NCI-H2171 treated with DMSO at 0.1 percent for 48 hours (cell line): ENCODE data around the gene MCF2L2.
A peak's percentile ranks its signal among the peaks of the same experiment; 100 is the strongest.
"Not testable (repeated sequence)": the region's sequence is repeated elsewhere in the genome, so short reads cannot be mapped to it uniquely, and the experiment has no call there.

Experiments used
- DNase-seq: peaks from one replicate; lab custom pipeline; 2025; lab: John Stamatoyannopoulos, UW

Gene MCF2L2

GRCh38 chr3:183444748-183445147 lies 16.3 kb upstream of the MCF2L2 start:
- no peak for DNase-seq

DNA sequence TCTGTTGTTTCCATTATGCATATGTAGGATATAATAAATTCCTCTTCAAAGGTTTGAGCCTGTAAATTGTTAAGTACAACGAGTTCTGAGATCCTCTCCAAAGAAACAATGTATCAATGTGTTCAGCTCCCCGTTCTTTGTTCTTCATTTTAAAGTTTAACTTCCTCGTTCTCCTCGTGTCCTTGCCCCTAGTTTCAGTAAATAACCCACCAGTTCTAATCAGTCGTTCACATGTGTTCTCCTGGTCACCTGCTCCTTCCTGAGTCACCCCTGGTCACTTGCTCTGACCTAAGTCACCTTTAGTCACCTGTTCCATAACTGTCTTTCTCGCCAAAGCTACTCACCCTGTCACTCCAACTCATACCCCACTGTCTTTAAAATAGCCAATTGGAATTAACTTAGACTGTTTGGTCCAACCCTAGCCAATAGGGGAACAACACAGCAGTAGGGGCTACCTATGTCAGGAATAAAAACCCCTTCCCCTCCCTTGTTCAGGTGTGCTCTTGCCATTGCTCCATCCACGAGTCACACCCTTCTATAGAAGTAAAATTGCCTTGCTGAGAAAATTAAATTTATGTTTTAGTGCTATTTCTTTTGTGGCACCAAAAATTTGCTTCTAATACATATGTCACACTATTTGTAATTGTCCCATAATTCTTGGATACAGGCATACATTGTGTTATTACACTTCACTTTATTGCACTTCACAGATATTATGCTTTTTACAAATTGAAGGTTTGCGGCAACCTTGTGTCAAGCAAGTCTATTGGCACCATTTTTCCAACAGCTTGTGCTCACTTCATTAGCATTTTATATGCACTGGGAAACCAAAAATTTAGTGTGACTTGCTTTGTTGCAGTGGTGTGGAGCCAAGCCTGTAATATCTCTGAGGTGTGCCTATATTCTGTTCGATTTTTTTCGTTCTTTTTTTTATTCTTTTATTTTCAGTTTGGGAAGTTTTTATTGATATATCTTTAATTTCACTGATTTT lies 15.3 kb upstream of the MCF2L2 start:
- DNase-seq: no peak

DNA sequence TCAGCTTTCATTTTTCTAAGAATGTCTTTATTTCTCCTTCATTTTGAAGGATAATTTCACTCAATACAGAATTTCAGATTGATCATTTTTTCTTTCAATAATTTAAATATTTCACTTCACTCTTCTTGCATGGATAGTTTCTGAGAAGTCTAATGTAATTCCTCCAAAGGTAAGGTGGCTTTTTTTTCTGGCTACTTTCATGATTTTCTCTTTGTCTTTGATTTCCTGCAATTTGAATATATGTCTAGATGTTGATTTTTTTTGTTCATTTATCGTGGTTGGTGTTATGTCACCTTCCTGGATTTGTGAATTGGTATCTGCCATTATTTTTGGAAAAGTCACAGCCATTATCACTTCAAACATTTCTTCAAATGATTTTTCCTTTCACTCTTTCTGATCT lies 14.6 kb upstream of the MCF2L2 start:
- DNase-seq: no peak

DNA sequence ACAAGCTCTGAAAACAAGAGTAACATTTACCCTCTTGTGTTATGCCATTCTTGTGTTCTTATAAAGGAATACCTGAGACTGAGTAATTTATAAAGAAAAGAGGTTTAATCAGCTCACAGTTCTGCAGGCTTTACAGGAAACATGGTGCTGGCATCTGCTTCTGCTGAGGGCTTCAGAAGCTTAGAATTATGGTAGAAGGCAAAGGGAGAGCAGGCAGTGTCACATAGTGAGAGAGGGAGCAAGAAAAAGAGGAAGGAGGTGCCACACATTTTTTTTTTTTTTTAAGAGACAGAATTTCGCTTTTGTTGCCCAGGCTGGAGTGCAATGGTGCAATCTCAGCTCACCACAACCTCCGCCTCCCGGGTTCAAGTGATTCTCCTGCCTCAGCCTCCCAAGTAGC lies 12.1 kb upstream of the MCF2L2 start:
- not testable (repeated sequence) for DNase-seq

DNA sequence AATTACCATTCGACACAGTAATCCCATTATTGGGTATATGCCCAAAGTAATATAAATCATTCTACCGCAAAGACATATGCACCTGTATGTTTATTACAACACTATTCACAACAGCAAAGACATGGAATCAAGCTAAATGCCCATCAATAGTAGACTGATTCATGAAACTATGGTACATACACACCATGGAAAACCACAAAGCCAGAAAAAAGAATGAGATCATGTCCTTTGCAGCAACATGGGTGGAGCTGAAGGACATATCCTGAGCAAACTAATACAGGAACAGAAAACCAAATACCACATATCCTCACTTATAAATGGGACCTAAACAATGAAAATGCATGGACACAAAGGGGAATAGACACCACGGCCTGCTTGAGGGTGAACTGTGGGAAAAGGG lies 11.1 kb upstream of the MCF2L2 start:
- no peak for DNase-seq

DNA sequence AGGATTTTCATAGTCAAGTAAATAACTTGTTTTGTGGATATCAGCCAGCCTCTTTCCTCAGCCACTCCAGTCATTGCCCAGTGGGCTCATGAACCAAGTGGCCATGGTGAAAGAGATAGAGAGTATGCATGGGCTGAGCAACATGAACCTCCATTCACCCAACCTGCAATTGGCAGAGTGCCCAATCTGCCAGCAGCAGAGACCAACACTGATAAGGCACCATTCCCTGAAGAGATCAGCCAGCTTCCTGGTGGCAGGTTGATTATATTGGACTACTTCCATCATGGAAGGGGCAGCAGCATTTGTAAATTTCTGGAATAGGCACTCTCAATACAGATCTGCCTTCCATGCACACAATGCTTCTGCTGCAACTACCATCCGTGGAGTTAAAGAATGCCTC lies 10.3 kb upstream of the MCF2L2 start:
- DNase-seq: peak; percentile 41

- no peak for DNase-seq
These were observed 9.5 kb upstream of the MCF2L2 start for GRCh38 chr3:183437666-183438564.

- DNase-seq: peak; percentile 34
These were observed 8.6 kb upstream of the MCF2L2 start for GRCh38 chr3:183437061-183437460.

GRCh38 chr3:183435661-183436060 lies 7.2 kb upstream of the MCF2L2 start:
- DNase-seq: no peak

- DNase-seq: no peak
These were observed 6.6 kb upstream of the MCF2L2 start for GRCh38 chr3:183434992-183435391.

DNA sequence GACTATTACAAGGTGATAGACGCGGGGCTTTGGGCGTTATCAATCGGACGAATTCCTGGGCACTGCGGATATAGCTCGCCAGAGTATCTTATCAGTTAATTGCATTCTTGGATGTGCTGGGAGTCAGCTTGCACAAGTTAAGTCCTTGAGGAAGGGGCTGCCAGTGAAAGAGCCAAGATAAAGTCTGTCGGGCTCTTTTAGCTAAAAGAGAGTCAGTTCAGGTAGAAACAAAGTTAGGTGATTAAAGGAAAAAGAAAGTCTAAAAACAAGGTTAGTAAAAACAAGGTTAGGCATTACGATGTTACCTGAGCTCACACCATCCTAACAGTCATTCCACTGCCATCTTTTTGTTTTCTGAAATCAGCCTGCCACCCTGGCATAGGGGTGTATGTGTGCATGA lies 6.1 kb upstream of the MCF2L2 start:
- DNase-seq: no peak

GRCh38 chr3:183430325-183430957 lies 2.0 kb upstream of the MCF2L2 start:
- no peak for DNase-seq

- peak; percentile 50 for DNase-seq
These were observed 458 bp downstream of the MCF2L2 start for GRCh38 chr3:183427876-183428446.

- no peak for DNase-seq
These were observed 1.1 kb downstream of the MCF2L2 start for GRCh38 chr3:183427196-183427875.

DNA sequence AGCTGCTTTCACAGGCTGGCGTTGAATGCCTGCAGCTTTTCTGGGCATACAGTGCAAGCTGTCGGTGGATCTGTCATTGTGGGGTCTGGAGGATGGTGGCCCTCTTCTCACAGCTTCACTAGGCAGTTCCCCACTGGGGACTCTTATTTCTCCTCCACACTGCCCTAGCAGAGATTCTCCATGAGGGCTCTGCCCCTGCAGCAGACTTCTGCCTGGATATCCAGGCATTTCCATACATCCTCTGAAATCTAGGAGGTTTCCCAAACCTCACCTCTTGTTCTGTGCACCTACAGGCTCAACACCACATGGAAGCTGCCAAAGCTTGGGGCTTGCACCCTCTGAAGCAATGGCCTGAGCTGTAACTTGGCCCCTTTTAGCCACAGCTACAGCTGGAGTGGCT lies 9.6 kb downstream of the MCF2L2 start:
- DNase-seq: not testable (repeated sequence)

DNA sequence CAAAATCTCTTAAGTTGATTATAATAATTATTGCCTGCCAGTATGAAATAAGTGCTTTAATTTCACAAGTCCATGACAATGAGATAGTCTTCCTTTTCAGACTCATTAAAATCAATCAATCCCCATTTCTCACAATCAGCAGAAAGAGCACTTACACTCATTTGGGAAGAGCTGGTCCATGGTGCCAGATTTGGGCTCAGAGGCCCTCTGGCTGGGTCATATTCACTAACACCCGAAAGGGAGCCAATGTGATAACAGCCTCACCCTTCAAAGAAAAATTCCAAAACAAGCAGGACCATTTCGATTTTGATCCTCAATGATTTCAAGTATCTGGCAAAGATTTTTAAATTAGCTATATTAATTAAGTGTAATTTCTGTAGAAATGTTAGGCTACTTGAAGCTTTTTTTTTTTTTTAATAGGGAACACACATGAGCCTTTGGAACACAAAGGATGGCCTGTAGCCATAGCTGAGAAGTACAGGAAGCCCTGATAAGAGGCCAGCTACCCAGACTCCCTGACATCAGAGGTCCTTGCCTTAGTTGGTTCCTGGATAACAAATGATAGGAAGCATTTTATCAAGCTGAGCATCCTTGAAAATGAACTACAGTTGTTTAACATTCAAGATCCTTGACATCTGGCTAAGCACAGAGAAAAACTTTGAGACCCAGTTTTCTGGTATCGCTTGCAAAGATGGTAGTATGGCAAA lies 17.1 kb downstream of the MCF2L2 start:
- no peak for DNase-seq

DNA sequence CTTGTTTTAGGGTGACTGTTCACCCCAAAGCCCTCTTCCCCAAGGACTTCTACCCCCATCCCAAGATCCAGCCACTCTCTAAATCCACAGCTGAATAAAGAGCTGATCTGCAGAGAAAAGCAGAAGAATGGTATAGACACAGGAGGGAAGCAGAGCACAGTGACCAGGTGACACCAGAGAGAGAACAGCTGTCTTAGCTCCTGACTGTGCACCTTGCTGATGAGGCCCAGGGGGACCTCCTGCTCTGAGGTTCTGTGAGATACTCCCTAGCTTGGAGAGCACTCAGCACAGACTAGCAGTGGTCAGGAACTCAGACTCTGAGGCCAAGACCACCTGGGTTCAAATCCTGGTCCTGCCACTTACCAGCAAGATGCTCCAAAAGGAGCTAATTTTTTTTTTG lies 17.7 kb downstream of the MCF2L2 start:
- DNase-seq: no peak

DNA sequence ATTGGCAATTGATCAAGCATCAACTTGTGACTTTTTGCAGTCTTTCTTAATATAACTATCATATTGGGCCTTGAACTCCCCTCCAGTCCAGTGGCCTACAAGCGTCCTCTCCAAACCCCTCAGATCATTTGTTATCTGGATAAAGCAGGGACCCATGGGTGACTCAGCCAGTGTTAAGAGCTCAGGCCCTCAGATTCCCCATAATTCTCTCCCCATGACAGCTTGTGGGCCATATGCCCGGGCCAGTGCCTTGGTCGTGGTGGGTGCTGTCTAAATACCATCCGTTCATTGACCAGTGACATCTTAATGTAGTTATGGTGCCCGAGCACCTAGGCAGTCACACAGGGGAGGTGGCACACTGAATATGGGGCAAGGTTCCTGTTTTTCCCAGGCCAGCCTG lies 18.1 kb downstream of the MCF2L2 start:
- no peak for DNase-seq

DNA sequence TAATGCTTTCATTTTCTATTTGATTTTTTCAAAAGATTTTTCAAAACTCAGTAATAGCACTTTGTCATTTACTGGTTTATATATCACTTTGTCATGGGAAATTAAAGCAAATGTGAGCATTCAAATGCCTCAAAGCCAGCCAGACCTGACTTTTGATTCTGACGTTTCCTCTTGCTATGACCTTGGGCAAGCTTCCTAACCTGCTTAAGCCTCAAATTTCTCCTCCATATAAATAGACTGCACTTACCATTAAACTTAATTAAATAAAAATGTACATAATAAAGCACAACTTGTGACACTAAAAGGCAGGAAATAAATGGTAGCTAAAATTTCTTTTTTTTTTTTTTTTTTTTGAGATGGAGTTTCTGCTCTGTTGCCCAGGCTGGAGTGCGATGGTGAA lies 19.2 kb downstream of the MCF2L2 start:
- no peak for DNase-seq

DNA sequence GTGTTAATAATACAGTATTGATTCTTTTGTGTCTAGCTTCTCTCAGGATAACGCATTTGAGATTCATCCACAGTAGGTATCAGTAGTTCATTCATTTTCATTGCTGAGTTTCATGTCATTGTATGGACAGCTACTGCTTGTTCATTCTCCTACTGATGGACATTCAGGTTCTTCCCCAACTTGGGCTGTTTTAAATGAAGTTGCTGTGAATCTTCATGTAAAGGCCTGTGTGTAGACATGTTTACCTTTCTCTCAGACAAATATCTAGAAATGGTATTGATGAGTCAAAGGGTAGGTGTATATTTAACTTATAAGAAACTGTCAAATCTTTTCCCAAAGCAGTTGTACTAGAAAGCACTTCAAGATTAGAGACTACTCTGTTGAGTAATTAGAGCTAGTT lies 26.7 kb downstream of the MCF2L2 start:
- no peak for DNase-seq

DNA sequence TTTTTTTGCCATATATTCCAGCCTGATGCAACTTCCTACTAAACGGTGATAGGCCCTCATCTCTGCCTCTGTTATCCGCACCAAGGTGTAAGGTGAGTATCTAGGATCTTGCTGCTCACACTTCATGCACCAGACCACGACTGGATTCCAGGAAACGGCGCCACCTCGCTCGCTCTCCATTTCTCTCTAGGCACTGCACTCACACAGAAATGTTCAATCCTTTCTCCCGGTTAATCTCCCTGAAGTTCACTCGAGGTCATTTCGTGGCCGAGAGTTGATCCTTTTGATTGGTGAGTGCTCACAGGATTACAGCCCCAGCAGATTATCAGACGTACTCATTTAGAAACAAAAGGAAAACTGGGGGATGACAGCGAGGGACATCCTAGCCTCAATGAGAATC lies 28.1 kb downstream of the MCF2L2 start:
- no peak for DNase-seq
